C1 segment of cervical spinal cord (tissue), 14 donors: ENCODE results near the gene ATR.
A peak's percentile ranks its signal among the peaks of the same experiment; 100 is the strongest.
"Not testable (repeated sequence)": the region's sequence is repeated elsewhere in the genome, so short reads cannot be mapped to it uniquely, and the experiment has no call there.

ENCODE experiments used
- DNase-seq, 14 donors: peaks; one replicate each; lab custom pipeline; 2025; lab: John Stamatoyannopoulos, UW

The ATR gene

GRCh38 chr3:142450189-142450588 lies 128.3 kb downstream of the ATR start:
- no peak for DNase-seq

GRCh38 chr3:142447852-142448823 lies 130.4 kb downstream of the ATR start, which contains the start of gene XRN1:
XRN1 (minus strand) TSS chr3:142448037; CDS start chr3:142447944, 93 bp downstream.
- peak; percentile 24 to 93 (median 85) for DNase-seq

- DNase-seq = peak in 10 of 14 donors; percentile 29 to 70 (median 52)
Observed at GRCh38 chr3:142447301-142447851, 131.2 kb downstream of the ATR start.

- no peak for DNase-seq
Observed at GRCh38 chr3:142445816-142446254, 132.7 kb downstream of the ATR start.

- DNase-seq = no peak
Observed at GRCh38 chr3:142444343-142444742, 134.2 kb downstream of the ATR start.

GRCh38 chr3:142443060-142443459 lies 135.5 kb downstream of the ATR start:
- not testable (repeated sequence) for DNase-seq

- not testable (repeated sequence) for DNase-seq
Observed at GRCh38 chr3:142439499-142440220, 138.9 kb downstream of the ATR start.

GRCh38 chr3:142438096-142438495 lies 140.4 kb downstream of the ATR start:
- not testable (repeated sequence) for DNase-seq

- DNase-seq = no peak
Observed at GRCh38 chr3:142436951-142437585, 141.5 kb downstream of the ATR start.

GRCh38 chr3:142434503-142434902 lies 144.0 kb downstream of the ATR start:
- no peak for DNase-seq

- DNase-seq = no peak
Observed at GRCh38 chr3:142433110-142433509, 145.4 kb downstream of the ATR start.

GRCh38 chr3:142429582-142429981 lies 149.0 kb downstream of the ATR start:
- DNase-seq = no peak

GRCh38 chr3:142424754-142425153 lies 153.8 kb downstream of the ATR start:
- DNase-seq = no peak

- no peak for DNase-seq
Observed at GRCh38 chr3:142418926-142419592, 159.5 kb downstream of the ATR start.

- no peak for DNase-seq
Observed at GRCh38 chr3:142417302-142417701, 161.2 kb downstream of the ATR start.

GRCh38 chr3:142400537-142400936 lies 178.0 kb downstream of the ATR start:
- not testable (repeated sequence) for DNase-seq
